SH-SY5Y (cell line): ENCODE data around the gene GALNT2.

Source experiments
- GATA2 ChIP-seq: IDR thresholded peaks from 2 replicates; pipeline ENCODE4 v1.6.1; 2011; ENCODE audit warnings: mild to moderate bottlenecking, low read depth, low read length
- GATA3 ChIP-seq: IDR thresholded peaks from 2 replicates; pipeline ENCODE4 v1.6.1; 2011; ENCODE audit warnings: low read depth, mild to moderate bottlenecking, low read length, moderate library complexity

GRCh38 chr1:230321741-230322420, 254.8 kb downstream of the GALNT2 start:
- TF ChIP-seq GATA2, result no peak
- TF ChIP-seq GATA3, result no peak
